ENCODE measurements around the gene IL10. TPM values are rescaled to one million over a fixed set of nuclear protein-coding genes. Genes with fewer than 3 reads are reported as not detected.

Gene IL10
- total RNA-seq, 1 donor from 2014 or later = not detected

DNA sequence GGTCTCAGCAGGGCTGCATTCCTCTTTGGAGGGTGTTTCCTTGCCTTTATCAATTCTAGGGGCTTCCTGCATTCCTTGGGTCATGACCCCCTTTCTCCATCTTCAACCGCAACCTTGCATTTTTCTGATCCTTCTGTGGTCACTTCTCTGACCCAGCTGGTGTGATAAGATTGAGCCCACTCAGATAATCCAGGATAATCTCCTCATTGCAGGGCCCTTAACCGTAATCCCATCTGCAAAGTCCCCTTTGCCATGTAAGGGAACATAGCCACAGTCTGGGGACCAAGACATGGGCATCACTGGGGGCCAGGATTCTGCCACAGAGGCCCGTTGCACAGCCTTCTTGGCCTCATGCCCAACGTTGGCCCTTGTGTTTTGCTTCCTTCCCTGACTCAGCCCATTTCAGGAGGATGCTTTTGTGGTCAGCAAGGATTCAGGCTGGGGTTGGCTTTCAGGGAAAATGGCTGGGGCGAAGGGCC, 36.7 kb downstream of the IL10 start:
- no peak overlapping the region for H2AFZ ChIP-seq (replicated peaks)
- Mint-ChIP-seq H3K4me3 (no peak overlapping the region), H3K36me3 (peaks cover 10% of the 10 kb centered on the region), H3K27me3 (ENCODE audit: insufficient read depth, low read depth) (peaks cover 4% of the 10 kb centered on the region), H3K27ac (no peak overlapping the region), H3K9me3 (no peaks in the 10 kb centered on the region), H3K4me1 (peaks cover 20% of the 10 kb centered on the region)
- no peak overlapping the region for H3K4me2 ChIP-seq
- H4K20me1 ChIP-seq (ENCODE audit: low read depth) = peaks cover 4% of the 10 kb centered on the region
- H3K9me3 ChIP-seq (ENCODE audit: low read depth) = no peaks in the 10 kb centered on the region
- H3K4me1 ChIP-seq = peaks cover 15% of the 10 kb centered on the region
- no peaks in the 10 kb centered on the region for H3K36me3 ChIP-seq
- H3K27ac ChIP-seq = no peak overlapping the region
- no peaks in the 10 kb centered on the region for H3K79me2 ChIP-seq (ENCODE audit: low read depth)
- no peak for DNase-seq (ENCODE audit: low spot score)
- no peak for TF ChIP-seq EZH2phosphoT487 (IDR thresholded peaks at IDR 0.05)
- no peak for TF ChIP-seq EZH2 (IDR thresholded peaks at IDR 0.05)
- H3K4me3 ChIP-seq = no peak overlapping the region
- no peak overlapping the region for H3K9ac ChIP-seq
- H3F3A ChIP-seq (ENCODE audit: low read depth) = no peaks in the 10 kb centered on the region
- no peaks in the 10 kb centered on the region for H3K27me3 ChIP-seq

DNA sequence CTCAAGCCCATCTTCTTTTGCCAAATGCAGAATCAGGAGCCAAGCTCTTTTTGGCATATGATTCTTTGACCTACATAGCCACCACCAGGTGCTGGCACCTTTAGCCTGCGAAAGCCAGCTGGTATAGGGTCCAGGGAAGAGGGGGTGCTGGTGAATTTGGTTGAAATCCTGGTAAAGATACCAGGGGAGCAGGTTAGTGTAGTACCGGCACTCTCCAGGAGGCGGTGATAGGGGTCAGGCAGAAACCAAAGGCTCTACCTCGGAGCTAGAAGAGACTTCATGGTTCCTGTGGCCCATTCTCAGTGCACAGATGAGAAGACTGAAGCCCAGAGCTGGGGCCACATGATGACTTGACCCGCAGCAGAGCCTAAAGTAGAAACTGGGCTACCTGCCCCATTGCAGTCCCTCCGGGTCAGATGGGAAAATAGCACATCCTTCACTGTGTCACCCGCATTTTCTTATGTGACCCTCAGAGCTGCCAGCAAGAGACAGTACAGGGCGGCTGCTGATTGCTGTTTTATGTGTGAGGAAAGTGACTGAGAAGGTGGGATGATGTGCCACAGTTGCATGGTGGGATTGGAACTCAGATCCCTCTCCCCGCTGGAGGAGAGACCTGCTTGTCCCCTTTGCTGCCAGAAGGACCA, 37.7 kb downstream of the IL10 start:
- H3K36me3 ChIP-seq = no peaks in the 10 kb centered on the region
- H2AFZ ChIP-seq (replicated peaks) = no peak overlapping the region
- Mint-ChIP-seq H3K36me3 (peaks cover 12% of the 10 kb centered on the region), H3K27ac (no peak overlapping the region), H3K9me3 (no peaks in the 10 kb centered on the region), H3K4me1 (peaks cover 20% of the 10 kb centered on the region), H3K4me3 (no peak overlapping the region), H3K27me3 (ENCODE audit: insufficient read depth, low read depth) (peaks cover 4% of the 10 kb centered on the region)
- no peaks in the 10 kb centered on the region for H3K27me3 ChIP-seq
- no peaks in the 10 kb centered on the region for H3K79me2 ChIP-seq (ENCODE audit: low read depth)
- no peaks in the 10 kb centered on the region for H3K9me3 ChIP-seq (ENCODE audit: low read depth)
- no peak overlapping the region for H3K27ac ChIP-seq
- no peak overlapping the region for H3K4me3 ChIP-seq
- H3K4me2 ChIP-seq = no peak overlapping the region
- H3K4me1 ChIP-seq = peaks cover 13% of the 10 kb centered on the region
- peak; percentile 64 for DNase-seq (ENCODE audit: low spot score)
- no peaks in the 10 kb centered on the region for H3F3A ChIP-seq (ENCODE audit: low read depth)
- TF ChIP-seq EZH2 (IDR thresholded peaks at IDR 0.05) (no peak), EZH2phosphoT487 (IDR thresholded peaks at IDR 0.05) (no peak)
- TF ChIP-seq, protein P1, sequence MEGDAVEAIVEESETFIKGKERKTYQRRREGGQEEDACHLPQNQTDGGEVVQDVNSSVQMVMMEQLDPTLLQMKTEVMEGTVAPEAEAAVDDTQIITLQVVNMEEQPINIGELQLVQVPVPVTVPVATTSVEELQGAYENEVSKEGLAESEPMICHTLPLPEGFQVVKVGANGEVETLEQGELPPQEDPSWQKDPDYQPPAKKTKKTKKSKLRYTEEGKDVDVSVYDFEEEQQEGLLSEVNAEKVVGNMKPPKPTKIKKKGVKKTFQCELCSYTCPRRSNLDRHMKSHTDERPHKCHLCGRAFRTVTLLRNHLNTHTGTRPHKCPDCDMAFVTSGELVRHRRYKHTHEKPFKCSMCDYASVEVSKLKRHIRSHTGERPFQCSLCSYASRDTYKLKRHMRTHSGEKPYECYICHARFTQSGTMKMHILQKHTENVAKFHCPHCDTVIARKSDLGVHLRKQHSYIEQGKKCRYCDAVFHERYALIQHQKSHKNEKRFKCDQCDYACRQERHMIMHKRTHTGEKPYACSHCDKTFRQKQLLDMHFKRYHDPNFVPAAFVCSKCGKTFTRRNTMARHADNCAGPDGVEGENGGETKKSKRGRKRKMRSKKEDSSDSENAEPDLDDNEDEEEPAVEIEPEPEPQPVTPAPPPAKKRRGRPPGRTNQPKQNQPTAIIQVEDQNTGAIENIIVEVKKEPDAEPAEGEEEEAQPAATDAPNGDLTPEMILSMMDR (IDR thresholded peaks at IDR 0.05) = peak; percentile 67
- H4K20me1 ChIP-seq (ENCODE audit: low read depth) = peaks cover 4% of the 10 kb centered on the region
- H3K9ac ChIP-seq = no peak overlapping the region

DNA sequence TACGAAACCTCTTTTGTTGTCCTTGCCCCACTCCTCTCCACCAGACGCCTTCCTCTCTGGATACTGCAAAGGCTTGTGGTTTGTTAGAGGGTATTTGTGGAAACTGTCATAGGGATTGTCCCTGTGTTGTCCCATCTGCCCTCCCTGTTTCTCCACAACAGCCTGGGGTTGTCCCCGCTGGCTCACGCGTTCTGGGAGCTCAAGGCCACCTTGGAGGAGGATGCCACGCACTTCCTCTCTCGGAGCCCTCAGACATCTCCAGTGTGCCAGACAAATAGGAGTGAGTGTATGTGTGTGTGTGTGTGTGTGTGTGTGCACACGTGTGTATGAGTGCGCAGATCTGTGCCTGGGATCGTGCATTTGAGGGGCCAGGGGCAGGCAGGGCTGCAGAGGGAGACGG, 39.3 kb downstream of the IL10 start:
- H3K9ac ChIP-seq = no peak overlapping the region
- H3K36me3 ChIP-seq = no peaks in the 10 kb centered on the region
- no peaks in the 10 kb centered on the region for H3F3A ChIP-seq (ENCODE audit: low read depth)
- Mint-ChIP-seq H3K27ac (no peak overlapping the region), H3K27me3 (ENCODE audit: insufficient read depth, low read depth) (peaks cover 2% of the 10 kb centered on the region), H3K4me1 (peaks cover 6% of the 10 kb centered on the region), H3K9me3 (no peaks in the 10 kb centered on the region), H3K36me3 (peaks cover 14% of the 10 kb centered on the region), H3K4me3 (no peak overlapping the region)
- H3K4me3 ChIP-seq = no peak overlapping the region
- H3K27ac ChIP-seq = no peak overlapping the region
- H3K79me2 ChIP-seq (ENCODE audit: low read depth) = peaks cover 3% of the 10 kb centered on the region
- peaks cover 1% of the 10 kb centered on the region for H3K4me1 ChIP-seq
- no peaks in the 10 kb centered on the region for H3K27me3 ChIP-seq
- H2AFZ ChIP-seq (replicated peaks) = no peak overlapping the region
- H4K20me1 ChIP-seq (ENCODE audit: low read depth) = peaks cover 5% of the 10 kb centered on the region
- H3K9me3 ChIP-seq (ENCODE audit: low read depth) = no peaks in the 10 kb centered on the region
- DNase-seq (ENCODE audit: low spot score) = no peak
- no peak overlapping the region for H3K4me2 ChIP-seq
- TF ChIP-seq EZH2phosphoT487 (IDR thresholded peaks at IDR 0.05) (no peak), EZH2 (IDR thresholded peaks at IDR 0.05) (no peak)
- TF ChIP-seq, protein P1 (IDR thresholded peaks at IDR 0.05) = no peak

DNA sequence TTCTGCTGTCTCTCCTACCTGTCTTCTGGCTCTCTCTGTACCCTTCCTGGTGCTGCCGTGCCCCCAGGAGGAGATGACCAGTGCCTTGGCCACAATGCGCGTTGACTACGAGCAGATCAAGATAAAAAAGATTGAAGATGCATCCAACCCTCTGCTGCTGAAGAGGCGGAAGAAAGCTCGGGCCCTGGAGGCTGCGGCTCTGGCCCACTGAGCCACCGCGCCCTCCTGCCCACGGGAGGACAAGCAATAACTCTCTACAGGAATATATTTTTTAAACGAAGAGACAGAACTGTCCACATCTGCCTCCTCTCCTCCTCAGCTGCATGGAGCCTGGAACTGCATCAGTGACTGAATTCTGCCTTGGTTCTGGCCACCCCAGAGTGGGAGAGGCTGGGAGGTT, 39.8 kb downstream of the IL10 start:
- Mint-ChIP-seq H3K4me3 (no peak overlapping the region), H3K27ac (no peak overlapping the region), H3K9me3 (no peaks in the 10 kb centered on the region), H3K4me1 (peaks cover 2% of the 10 kb centered on the region), H3K36me3 (peaks cover 14% of the 10 kb centered on the region), H3K27me3 (ENCODE audit: insufficient read depth, low read depth) (peaks cover 2% of the 10 kb centered on the region)
- H3K36me3 ChIP-seq = no peaks in the 10 kb centered on the region
- H3K9ac ChIP-seq = no peak overlapping the region
- no peak overlapping the region for H2AFZ ChIP-seq (replicated peaks)
- peaks cover 10% of the 10 kb centered on the region for H4K20me1 ChIP-seq (ENCODE audit: low read depth)
- H3F3A ChIP-seq (ENCODE audit: low read depth) = no peaks in the 10 kb centered on the region
- H3K4me2 ChIP-seq = no peak overlapping the region
- TF ChIP-seq EZH2 (IDR thresholded peaks at IDR 0.05) (no peak), EZH2phosphoT487 (IDR thresholded peaks at IDR 0.05) (no peak)
- TF ChIP-seq, protein P1 (IDR thresholded peaks at IDR 0.05) = no peak
- no peaks in the 10 kb centered on the region for H3K9me3 ChIP-seq (ENCODE audit: low read depth)
- H3K79me2 ChIP-seq (ENCODE audit: low read depth) = peaks cover 7% of the 10 kb centered on the region
- no peak overlapping the region for H3K27ac ChIP-seq
- no peak for DNase-seq (ENCODE audit: low spot score)
- no peaks in the 10 kb centered on the region for H3K4me1 ChIP-seq
- H3K27me3 ChIP-seq = no peaks in the 10 kb centered on the region
- no peak overlapping the region for H3K4me3 ChIP-seq

All from neural progenitor cell (in vitro differentiated cells).